ENCODE results near the gene DGUOK.

Gene DGUOK

GRCh38 chr2:73895473-73895872, 31.2 kb upstream of the DGUOK start:
- TF ChIP-seq CTCF (IDR thresholded peaks at IDR 0.05; ENCODE audit: low read depth, low read length) = no peak
- DNase-seq (ENCODE audit: extremely low read depth, low read depth) = no peak

- TF ChIP-seq CTCF (IDR thresholded peaks at IDR 0.05; ENCODE audit: low read depth, low read length) = no peak
- peak; percentile 70 for DNase-seq (ENCODE audit: extremely low read depth, low read depth)
Measured at GRCh38 chr2:73896362-73897239, 30.1 kb upstream of the DGUOK start.

- TF ChIP-seq CTCF (IDR thresholded peaks at IDR 0.05; ENCODE audit: low read depth, low read length) = no peak
- DNase-seq (ENCODE audit: extremely low read depth, low read depth) = no peak
Measured at GRCh38 chr2:73897240-73897583, 29.5 kb upstream of the DGUOK start.

GRCh38 chr2:73897934-73898333, 28.7 kb upstream of the DGUOK start:
- TF ChIP-seq CTCF (IDR thresholded peaks at IDR 0.05; ENCODE audit: low read depth, low read length) = no peak
- no peak for DNase-seq (ENCODE audit: extremely low read depth, low read depth)

- TF ChIP-seq CTCF (IDR thresholded peaks at IDR 0.05; ENCODE audit: low read depth, low read length) = no peak
- no peak for DNase-seq (ENCODE audit: extremely low read depth, low read depth)
Measured at GRCh38 chr2:73899801-73900336, 26.8 kb upstream of the DGUOK start.

- TF ChIP-seq CTCF (IDR thresholded peaks at IDR 0.05; ENCODE audit: low read depth, low read length) = no peak
Measured at GRCh38 chr2:73901143-73901542, 25.5 kb upstream of the DGUOK start.

GRCh38 chr2:73902284-73902683, 24.4 kb upstream of the DGUOK start:
- no peak for DNase-seq (ENCODE audit: extremely low read depth, low read depth)
- TF ChIP-seq CTCF (IDR thresholded peaks at IDR 0.05; ENCODE audit: low read depth, low read length) = no peak

More at GRCh38 chr2:73901143-73901542, 25.5 kb upstream of the DGUOK start:
- DNase-seq (ENCODE audit: extremely low read depth, low read depth) = no peak
